Prostate gland (tissue), 2 donors: ENCODE data around the gene ENGASE.

Experiments used
- CTCF ChIP-seq, 4 experiments: fragments of 200-600 bp in 2 of 4; fragments of 450-650 bp in 2 of 4; sonication (generic) in 2 of 4; IDR thresholded peaks; 1 replicate in 3 of 4; 2 replicates in 1 of 4; pipeline ENCODE4 v1.5.1; 2016 to 2019; ENCODE audit warnings: antibody characterized with exemption in 4 of 4, mild to moderate bottlenecking in 2 of 4, moderate library complexity in 2 of 4
- POLR2A ChIP-seq: fragments of 450-650 bp; IDR thresholded peaks from one replicate; pipeline ENCODE4 v1.6.1; 2016; ENCODE audit warnings: antibody characterized with exemption, mild to moderate bottlenecking

- TF ChIP-seq POLR2A: no peak
- no peak for TF ChIP-seq CTCF (IDR thresholded peaks at IDR 0.05)
Observed at GRCh38 chr17:79046916-79047280, 27.7 kb upstream of the ENGASE start.
